Sigmoid colon (tissue), 4 donors: ENCODE measurements around the gene FBXL15.

ENCODE experiments used
- EP300 ChIP-seq, 4 donors: sonication (generic); formaldehyde crosslinking; IDR thresholded peaks; one replicate each; pipeline ENCODE4 v1.6.1; 2017; ENCODE audit warnings: antibody characterized with exemption in 4 of 4
- POLR2A ChIP-seq, 2 donors: fragments of 450-650 bp; IDR thresholded peaks; one replicate each; pipeline ENCODE4 v1.6.1; 2016; ENCODE audit warnings: antibody characterized with exemption in 2 of 2, mild to moderate bottlenecking in 2 of 2, moderate library complexity in 2 of 2
- POLR2AphosphoS5 ChIP-seq, 4 donors: sonication (generic); formaldehyde crosslinking; IDR thresholded peaks; one replicate each; pipeline ENCODE4 v1.6.1; 2017; ENCODE audit warnings: antibody characterized with exemption in 4 of 4
- TF ChIP-seq, protein P1 (sequence below), 4 experiments: fragments of 450-650 bp in 3 of 4; fragments of 200-600 bp in 1 of 4; IDR thresholded peaks; one replicate each; pipeline ENCODE4 v1.5.1; 2016 to 2019; ENCODE audit warnings: antibody characterized with exemption in 4 of 4, mild to moderate bottlenecking in 3 of 4, moderate library complexity in 2 of 4

DNA sequence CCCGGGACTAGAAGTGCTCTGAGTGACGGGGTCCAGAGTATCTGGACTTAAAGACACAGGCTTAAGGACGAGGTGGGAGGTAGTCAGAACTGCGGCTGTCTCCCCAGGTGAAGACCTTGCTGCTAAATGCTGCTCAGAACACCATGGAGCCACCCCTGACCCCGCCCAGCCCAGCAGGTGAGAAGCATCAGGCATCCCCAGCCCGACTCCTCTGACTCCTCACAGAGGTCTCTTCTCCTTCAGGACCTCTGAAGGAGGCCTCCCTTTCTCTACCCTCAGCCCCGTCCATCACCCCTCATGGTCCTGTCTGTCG is 19.3 kb upstream of the FBXL15 start:
- TF ChIP-seq, protein P1, sequence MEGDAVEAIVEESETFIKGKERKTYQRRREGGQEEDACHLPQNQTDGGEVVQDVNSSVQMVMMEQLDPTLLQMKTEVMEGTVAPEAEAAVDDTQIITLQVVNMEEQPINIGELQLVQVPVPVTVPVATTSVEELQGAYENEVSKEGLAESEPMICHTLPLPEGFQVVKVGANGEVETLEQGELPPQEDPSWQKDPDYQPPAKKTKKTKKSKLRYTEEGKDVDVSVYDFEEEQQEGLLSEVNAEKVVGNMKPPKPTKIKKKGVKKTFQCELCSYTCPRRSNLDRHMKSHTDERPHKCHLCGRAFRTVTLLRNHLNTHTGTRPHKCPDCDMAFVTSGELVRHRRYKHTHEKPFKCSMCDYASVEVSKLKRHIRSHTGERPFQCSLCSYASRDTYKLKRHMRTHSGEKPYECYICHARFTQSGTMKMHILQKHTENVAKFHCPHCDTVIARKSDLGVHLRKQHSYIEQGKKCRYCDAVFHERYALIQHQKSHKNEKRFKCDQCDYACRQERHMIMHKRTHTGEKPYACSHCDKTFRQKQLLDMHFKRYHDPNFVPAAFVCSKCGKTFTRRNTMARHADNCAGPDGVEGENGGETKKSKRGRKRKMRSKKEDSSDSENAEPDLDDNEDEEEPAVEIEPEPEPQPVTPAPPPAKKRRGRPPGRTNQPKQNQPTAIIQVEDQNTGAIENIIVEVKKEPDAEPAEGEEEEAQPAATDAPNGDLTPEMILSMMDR (IDR thresholded peaks at IDR 0.05): no peak
- TF ChIP-seq POLR2AphosphoS5 (IDR thresholded peaks at IDR 0.05) (no peak), POLR2A (IDR thresholded peaks at IDR 0.05) (no peak), EP300 (IDR thresholded peaks at IDR 0.05) (no peak)
